WERI-Rb-1 (cell line): Measurements from ENCODE around the gene CELSR1.

Experiments used
- DNase-seq: peaks from one replicate; pipeline ENCODE4 v3.0.0-alpha.2; 2020
- H3K27ac ChIP-seq: fragments of 250-450 bp; sonication (Bioruptor Pico); 2 replicates; pipeline ENCODE4 v1.5.1; 2020; ENCODE audit warnings: mild to moderate bottlenecking, moderate library complexity
- H3K27me3 ChIP-seq: fragments of 250-450 bp; sonication (Bioruptor Pico); 2 replicates; pipeline ENCODE4 v1.5.1; 2021; ENCODE audit warnings: mild to moderate bottlenecking, low read depth, moderate library complexity; ENCODE audit not compliant: insufficient read depth, severe bottlenecking
- H3K36me3 ChIP-seq: fragments of 250-450 bp; sonication (Bioruptor Pico); 2 replicates; pipeline ENCODE4 v1.5.1; 2020; ENCODE audit warnings: mild to moderate bottlenecking, moderate library complexity
- H3K4me3 ChIP-seq: 2 replicates; pipeline ENCODE4 v1.5.1; 2011; ENCODE audit warnings: low read depth, mild to moderate bottlenecking, control low read depth, low read length
- H3K9me3 ChIP-seq: fragments of 250-450 bp; sonication (Bioruptor Pico); 2 replicates; pipeline ENCODE4 v1.5.1; 2021; ENCODE audit warnings: mild to moderate bottlenecking, moderate library complexity; ENCODE audit not compliant: severe bottlenecking
- CTCF ChIP-seq: IDR thresholded peaks from 2 replicates; pipeline ENCODE4 v1.5.1; 2011; ENCODE audit warnings: low read depth, mild to moderate bottlenecking, control low read depth, inconsistent platforms, low read length

Gene CELSR1

GRCh38 chr22:46483353-46483752 is 54.1 kb downstream of the CELSR1 start:
- TF ChIP-seq CTCF, result no peak
- no peak for DNase-seq
- Histone ChIP-seq H3K36me3 (no peaks in the 10 kb centered on the region), H3K9me3 (peaks cover 3% of the 10 kb centered on the region), H3K27me3 (no peaks in the 10 kb centered on the region), H3K4me3 (no peak overlapping the region), H3K27ac (no peak overlapping the region)

GRCh38 chr22:46482056-46482675 is 55.3 kb downstream of the CELSR1 start:
- Histone ChIP-seq H3K36me3 (no peaks in the 10 kb centered on the region), H3K27ac (no peak overlapping the region), H3K9me3 (peaks cover 3% of the 10 kb centered on the region), H3K27me3 (no peaks in the 10 kb centered on the region), H3K4me3 (no peak overlapping the region)
- no peak for TF ChIP-seq CTCF
- no peak for DNase-seq

- no peaks in the 10 kb centered on the region for H3K36me3 ChIP-seq
- no peaks in the 10 kb centered on the region for H3K27me3 ChIP-seq
- TF ChIP-seq CTCF, result no peak
- H3K4me3 ChIP-seq, result no peak overlapping the region
- no peak overlapping the region for H3K27ac ChIP-seq
- no peak for DNase-seq
- H3K9me3 ChIP-seq, result peaks cover 3% of the 10 kb centered on the region
These were observed 56.0 kb downstream of the CELSR1 start for GRCh38 chr22:46481386-46481785.

- H3K36me3 ChIP-seq, result no peaks in the 10 kb centered on the region
- no peak for TF ChIP-seq CTCF
- H3K27me3 ChIP-seq, result no peaks in the 10 kb centered on the region
- DNase-seq, result no peak
- H3K9me3 ChIP-seq, result peaks cover 3% of the 10 kb centered on the region
- H3K27ac ChIP-seq, result no peak overlapping the region
- no peak overlapping the region for H3K4me3 ChIP-seq
These were observed 57.0 kb downstream of the CELSR1 start for GRCh38 chr22:46480396-46480795.

GRCh38 chr22:46479046-46479445 is 58.4 kb downstream of the CELSR1 start:
- Histone ChIP-seq H3K27ac (no peak overlapping the region), H3K9me3 (peaks cover 3% of the 10 kb centered on the region), H3K27me3 (no peaks in the 10 kb centered on the region), H3K4me3 (no peak overlapping the region), H3K36me3 (no peaks in the 10 kb centered on the region)
- no peak for TF ChIP-seq CTCF
- DNase-seq, result no peak

GRCh38 chr22:46478083-46478551 is 59.3 kb downstream of the CELSR1 start:
- Histone ChIP-seq H3K4me3 (no peak overlapping the region), H3K9me3 (peaks cover 3% of the 10 kb centered on the region), H3K27ac (no peak overlapping the region), H3K36me3 (no peaks in the 10 kb centered on the region), H3K27me3 (no peaks in the 10 kb centered on the region)
- DNase-seq, result no peak
- TF ChIP-seq CTCF, result no peak
